Liver (tissue), 3 donors: ENCODE data around the gene SLC4A5.

ENCODE experiments used
- GABPA ChIP-seq, 2 donors: IDR thresholded peaks in 1 of 2; conservative IDR thresholded peaks in 1 of 2; 2 replicates each; pipeline ENCODE4 v1.6.1; 2016; ENCODE audit warnings: antibody characterized with exemption in 2 of 2, mild to moderate bottlenecking in 1 of 2, moderate library complexity in 1 of 2
- JUND ChIP-seq, 2 donors: IDR thresholded peaks; 2 replicates each; pipeline ENCODE4 v1.6.1; 2016; ENCODE audit warnings: antibody characterized with exemption in 2 of 2
- SP1 ChIP-seq: IDR thresholded peaks from 2 replicates; pipeline ENCODE4 v1.6.1; 2018; ENCODE audit warnings: antibody characterized with exemption, mild to moderate bottlenecking
- YY1 ChIP-seq: IDR thresholded peaks from 2 replicates; pipeline ENCODE4 v1.6.1; 2016; ENCODE audit warnings: antibody characterized with exemption, mild to moderate bottlenecking
- TF ChIP-seq, protein P1 (sequence below): IDR thresholded peaks from 2 replicates; pipeline ENCODE4 v1.6.1; 2016; ENCODE audit warnings: antibody characterized with exemption, mild to moderate bottlenecking
- TF ChIP-seq, protein P2 (sequence below): fragments of 150-350 bp; IDR thresholded peaks from 2 replicates; pipeline ENCODE4 v1.5.1; 2017; ENCODE audit warnings: improper control_type of control experiment, low read depth, low read length; ENCODE audit not compliant: missing input control
- TF ChIP-seq, protein P3 (sequence below): IDR thresholded peaks from 2 replicates; pipeline ENCODE4 v1.6.1; 2016; ENCODE audit warnings: antibody characterized with exemption
- donor health status: healthy.
- donor health status: healthy.

DNA sequence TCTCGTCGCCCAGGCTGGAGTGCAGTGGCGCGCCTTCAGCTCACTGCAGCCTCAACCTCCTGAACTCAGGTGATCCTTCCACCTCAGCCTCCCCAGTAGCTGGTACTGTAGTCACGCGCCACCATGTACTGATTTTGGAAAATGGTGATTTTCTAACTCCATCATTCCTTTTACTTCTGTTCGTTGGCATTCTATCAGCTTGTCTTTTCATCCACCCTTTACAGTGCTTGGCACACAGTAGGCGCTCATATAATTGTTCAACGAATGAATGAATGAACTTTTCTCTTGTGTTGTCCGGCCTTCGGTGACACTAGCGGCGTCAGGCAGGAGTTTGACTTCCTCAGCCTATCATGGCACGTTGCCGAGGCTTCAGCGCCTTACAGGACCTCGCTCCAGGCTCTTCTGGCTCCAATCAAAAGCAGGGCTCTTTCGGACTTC lies 145.2 kb downstream of the SLC4A5 start:
- TF ChIP-seq, protein P1, sequence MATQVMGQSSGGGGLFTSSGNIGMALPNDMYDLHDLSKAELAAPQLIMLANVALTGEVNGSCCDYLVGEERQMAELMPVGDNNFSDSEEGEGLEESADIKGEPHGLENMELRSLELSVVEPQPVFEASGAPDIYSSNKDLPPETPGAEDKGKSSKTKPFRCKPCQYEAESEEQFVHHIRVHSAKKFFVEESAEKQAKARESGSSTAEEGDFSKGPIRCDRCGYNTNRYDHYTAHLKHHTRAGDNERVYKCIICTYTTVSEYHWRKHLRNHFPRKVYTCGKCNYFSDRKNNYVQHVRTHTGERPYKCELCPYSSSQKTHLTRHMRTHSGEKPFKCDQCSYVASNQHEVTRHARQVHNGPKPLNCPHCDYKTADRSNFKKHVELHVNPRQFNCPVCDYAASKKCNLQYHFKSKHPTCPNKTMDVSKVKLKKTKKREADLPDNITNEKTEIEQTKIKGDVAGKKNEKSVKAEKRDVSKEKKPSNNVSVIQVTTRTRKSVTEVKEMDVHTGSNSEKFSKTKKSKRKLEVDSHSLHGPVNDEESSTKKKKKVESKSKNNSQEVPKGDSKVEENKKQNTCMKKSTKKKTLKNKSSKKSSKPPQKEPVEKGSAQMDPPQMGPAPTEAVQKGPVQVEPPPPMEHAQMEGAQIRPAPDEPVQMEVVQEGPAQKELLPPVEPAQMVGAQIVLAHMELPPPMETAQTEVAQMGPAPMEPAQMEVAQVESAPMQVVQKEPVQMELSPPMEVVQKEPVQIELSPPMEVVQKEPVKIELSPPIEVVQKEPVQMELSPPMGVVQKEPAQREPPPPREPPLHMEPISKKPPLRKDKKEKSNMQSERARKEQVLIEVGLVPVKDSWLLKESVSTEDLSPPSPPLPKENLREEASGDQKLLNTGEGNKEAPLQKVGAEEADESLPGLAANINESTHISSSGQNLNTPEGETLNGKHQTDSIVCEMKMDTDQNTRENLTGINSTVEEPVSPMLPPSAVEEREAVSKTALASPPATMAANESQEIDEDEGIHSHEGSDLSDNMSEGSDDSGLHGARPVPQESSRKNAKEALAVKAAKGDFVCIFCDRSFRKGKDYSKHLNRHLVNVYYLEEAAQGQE = no peak
- TF ChIP-seq, protein P2, sequence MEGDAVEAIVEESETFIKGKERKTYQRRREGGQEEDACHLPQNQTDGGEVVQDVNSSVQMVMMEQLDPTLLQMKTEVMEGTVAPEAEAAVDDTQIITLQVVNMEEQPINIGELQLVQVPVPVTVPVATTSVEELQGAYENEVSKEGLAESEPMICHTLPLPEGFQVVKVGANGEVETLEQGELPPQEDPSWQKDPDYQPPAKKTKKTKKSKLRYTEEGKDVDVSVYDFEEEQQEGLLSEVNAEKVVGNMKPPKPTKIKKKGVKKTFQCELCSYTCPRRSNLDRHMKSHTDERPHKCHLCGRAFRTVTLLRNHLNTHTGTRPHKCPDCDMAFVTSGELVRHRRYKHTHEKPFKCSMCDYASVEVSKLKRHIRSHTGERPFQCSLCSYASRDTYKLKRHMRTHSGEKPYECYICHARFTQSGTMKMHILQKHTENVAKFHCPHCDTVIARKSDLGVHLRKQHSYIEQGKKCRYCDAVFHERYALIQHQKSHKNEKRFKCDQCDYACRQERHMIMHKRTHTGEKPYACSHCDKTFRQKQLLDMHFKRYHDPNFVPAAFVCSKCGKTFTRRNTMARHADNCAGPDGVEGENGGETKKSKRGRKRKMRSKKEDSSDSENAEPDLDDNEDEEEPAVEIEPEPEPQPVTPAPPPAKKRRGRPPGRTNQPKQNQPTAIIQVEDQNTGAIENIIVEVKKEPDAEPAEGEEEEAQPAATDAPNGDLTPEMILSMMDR = no peak
- TF ChIP-seq, protein P3, sequence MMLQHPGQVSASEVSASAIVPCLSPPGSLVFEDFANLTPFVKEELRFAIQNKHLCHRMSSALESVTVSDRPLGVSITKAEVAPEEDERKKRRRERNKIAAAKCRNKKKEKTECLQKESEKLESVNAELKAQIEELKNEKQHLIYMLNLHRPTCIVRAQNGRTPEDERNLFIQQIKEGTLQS = no peak
- no peak for TF ChIP-seq GABPA (IDR thresholded peaks at IDR 0.05 in 1 of 2, conservative IDR thresholded peaks at IDR 0.05 in 1 of 2)
- TF ChIP-seq SP1 = no peak
- TF ChIP-seq YY1 = no peak
- TF ChIP-seq JUND (IDR thresholded peaks at IDR 0.05) = no peak
